A549 (cell line): Measurements from ENCODE around the gene RNF38. TPM values are rescaled to one million over a fixed set of nuclear protein-coding genes. Genes with fewer than 3 reads are reported as not detected.

ENCODE experiments used
- ATAC-seq, 2 experiments: fragments of 200-7000 bp in 1 of 2; fragments of >200 bp in 1 of 2; cut with Nextera tagmentation in 1 of 2; cut with Tn5 transposase in 1 of 2; 3 replicates each; pipeline versions ENCODE4 v1.8.0 to v1.9.1; 2018 to 2020; ENCODE audit warnings: mild to moderate bottlenecking in 1 of 2, moderate library complexity in 1 of 2
- CTCF ChIA-PET: fragments of 300-600 bp; sonication (Branson Sonifier 250); formaldehyde crosslinking; extraction: SDS; loops from one replicate; lab custom pipeline; 2021; ENCODE audit warnings: antibody characterized with exemption, inconsistent platforms; lab: Yijun Ruan, JAX
- POLR2A ChIA-PET: fragments of 350-600 bp; formaldehyde crosslinking; extraction: SDS; loops from one replicate; lab custom pipeline; 2021; ENCODE audit warnings: antibody characterized with exemption, inconsistent platforms; lab: Yijun Ruan, JAX
- DNase-seq, 2 experiments: peaks; one replicate each; pipeline versions ENCODE4 v3.0.0 to v3.0.0-alpha.2; 2011 to 2016; ENCODE audit warnings: low read depth in 1 of 2, low spot score in 1 of 2
- FAIRE-seq: peaks from 2 replicates; lab custom pipeline; 2011; peaks lifted over from hg19 to GRCh38; lab: Jason Lieb, UNC
- H3K27ac ChIP-seq, 2 experiments: fragments of >200 bp; sonication (Bioruptor Twin); formaldehyde crosslinking; 3 replicates each; pipeline ENCODE4 v1.5.1; 2016 to 2017
- H3K4me1 ChIP-seq: fragments of >200 bp; sonication (Bioruptor Twin); formaldehyde crosslinking; 3 replicates; pipeline ENCODE4 v1.6.1; 2016
- H3K4me2 ChIP-seq: fragments of >200 bp; sonication (Bioruptor Twin); formaldehyde crosslinking; 3 replicates; pipeline ENCODE4 v1.6.1; 2016
- H3K4me3 ChIP-seq: fragments of >200 bp; sonication (Bioruptor Twin); formaldehyde crosslinking; 3 replicates; pipeline ENCODE4 v1.5.1; 2016
- H3K9me3 ChIP-seq: fragments of >200 bp; sonication (Bioruptor Twin); formaldehyde crosslinking; 3 replicates; pipeline ENCODE4 v1.6.1; 2016
- CEBPB ChIP-seq, 2 experiments: fragments of >200 bp in 1 of 2; sonication (Bioruptor Twin) in 1 of 2; formaldehyde crosslinking in 1 of 2; IDR thresholded peaks; 2 replicates each; pipeline ENCODE4 v1.6.1; 2012 to 2016
- EHMT2 ChIP-seq: fragments of 200-600 bp; sonication (generic); IDR thresholded peaks from 2 replicates; pipeline ENCODE4 v1.6.1; 2016; ENCODE audit warnings: antibody characterized with exemption, low read depth, mild to moderate bottlenecking, moderate library complexity
- KDM1A ChIP-seq: fragments of 200-600 bp; sonication (generic); IDR thresholded peaks from 2 replicates; pipeline ENCODE4 v1.6.1; 2016; ENCODE audit warnings: low read depth, mild to moderate bottlenecking
- MAZ ChIP-seq: fragments of 150-350 bp; IDR thresholded peaks from 2 replicates; pipeline ENCODE4 v1.6.1; 2014; ENCODE audit warnings: antibody characterized with exemption, low read depth, low read length, borderline replicate concordance
- PHF8 ChIP-seq: fragments of 200-600 bp; sonication (generic); IDR thresholded peaks from 2 replicates; pipeline ENCODE4 v1.6.1; 2016; ENCODE audit warnings: low read depth, mild to moderate bottlenecking, antibody characterized with exemption, moderate library complexity, borderline replicate concordance
- POLR2A ChIP-seq: IDR thresholded peaks from 2 replicates; pipeline ENCODE4 v1.6.1; 2012; ENCODE audit warnings: mild to moderate bottlenecking, low read length
- RNF2 ChIP-seq: fragments of 200-600 bp; sonication (generic); IDR thresholded peaks from 2 replicates; pipeline ENCODE4 v1.6.1; 2016; ENCODE audit warnings: low read depth, mild to moderate bottlenecking, antibody characterized with exemption, moderate library complexity, borderline replicate concordance
- TFCP2L1 ChIP-seq: fragments of 250-450 bp; sonication (Bioruptor Pico); IDR thresholded peaks from 2 replicates; pipeline ENCODE4 v1.5.0; 2021; ENCODE audit warnings: mild to moderate bottlenecking
- WGBS: methylation state at CpG from one replicate; pipeline ENCODE4 v1.1.6; 2017; ENCODE audit errors: missing lambda C conversion rate; 5-methylcytosine and 5-hydroxymethylcytosine counted together
- polyA plus RNA-seq, 4 experiments: library from polyadenylated mRNA; depleted of rRNA in 3 of 4; stranded (reverse); fragments of >200 nt; fragmentation: RNase III in 1 of 4; extraction: RNeasy Plus Mini Kit Qiagen cat#74134 plus additional on column Dnase treatment in 1 of 4; gene quantifications; 2 replicates in 3 of 4; 3 replicates in 1 of 4; pipeline ENCODE4 v1.2.3, GENCODE V29; 2011 to 2017
- TF ChIP-seq, protein P1 (sequence below): fragments of >200 bp; sonication (Bioruptor Twin); formaldehyde crosslinking; IDR thresholded peaks from 3 replicates; pipeline ENCODE4 v1.5.1; 2016
- TF ChIP-seq, protein P2 (sequence below): IDR thresholded peaks from 2 replicates; pipeline ENCODE4 v1.6.1; 2012
- TF ChIP-seq, protein P3 (sequence below): fragments of >200 bp; sonication (Bioruptor Twin); formaldehyde crosslinking; IDR thresholded peaks from 2 replicates; pipeline ENCODE4 v1.6.1; 2016
- TF ChIP-seq, protein P4 (sequence below): fragments of 200-600 bp; sonication (generic); IDR thresholded peaks from 2 replicates; pipeline ENCODE4 v1.6.1; 2016; ENCODE audit warnings: antibody characterized with exemption, mild to moderate bottlenecking, moderate library complexity
- TF ChIP-seq, protein P5 (sequence below): fragments of 450-650 bp; IDR thresholded peaks from 2 replicates; pipeline ENCODE4 v1.6.1; 2014; ENCODE audit warnings: antibody characterized with exemption

RNF38 gene
- polyA plus RNA-seq, 2 of the 4 experiments (the other 2 are of a cell fraction): 8.7 to 13.2 TPM

DNA sequence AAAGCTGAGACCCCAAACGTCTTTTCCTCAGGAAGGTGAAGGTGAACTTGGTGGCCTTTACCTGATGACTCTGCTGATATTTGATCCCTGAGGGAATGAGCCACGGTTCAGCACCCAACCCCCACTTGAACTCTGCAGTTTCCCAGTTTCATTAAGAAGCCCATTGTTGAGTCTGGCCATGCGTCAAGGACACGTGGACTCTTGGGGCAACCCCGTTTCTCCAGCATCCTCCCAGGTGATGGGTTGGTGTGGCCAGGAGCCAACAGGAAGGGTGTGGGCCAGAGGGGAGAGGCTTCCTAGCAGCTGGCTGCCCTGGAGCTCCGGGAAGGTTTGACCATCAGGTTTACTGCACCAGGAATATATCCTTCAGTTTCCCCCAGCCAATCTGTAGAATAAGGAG is 82.3 kb downstream of the RNF38 start (continued):
- TF ChIP-seq PHF8: no peak
- TF ChIP-seq, protein P1, sequence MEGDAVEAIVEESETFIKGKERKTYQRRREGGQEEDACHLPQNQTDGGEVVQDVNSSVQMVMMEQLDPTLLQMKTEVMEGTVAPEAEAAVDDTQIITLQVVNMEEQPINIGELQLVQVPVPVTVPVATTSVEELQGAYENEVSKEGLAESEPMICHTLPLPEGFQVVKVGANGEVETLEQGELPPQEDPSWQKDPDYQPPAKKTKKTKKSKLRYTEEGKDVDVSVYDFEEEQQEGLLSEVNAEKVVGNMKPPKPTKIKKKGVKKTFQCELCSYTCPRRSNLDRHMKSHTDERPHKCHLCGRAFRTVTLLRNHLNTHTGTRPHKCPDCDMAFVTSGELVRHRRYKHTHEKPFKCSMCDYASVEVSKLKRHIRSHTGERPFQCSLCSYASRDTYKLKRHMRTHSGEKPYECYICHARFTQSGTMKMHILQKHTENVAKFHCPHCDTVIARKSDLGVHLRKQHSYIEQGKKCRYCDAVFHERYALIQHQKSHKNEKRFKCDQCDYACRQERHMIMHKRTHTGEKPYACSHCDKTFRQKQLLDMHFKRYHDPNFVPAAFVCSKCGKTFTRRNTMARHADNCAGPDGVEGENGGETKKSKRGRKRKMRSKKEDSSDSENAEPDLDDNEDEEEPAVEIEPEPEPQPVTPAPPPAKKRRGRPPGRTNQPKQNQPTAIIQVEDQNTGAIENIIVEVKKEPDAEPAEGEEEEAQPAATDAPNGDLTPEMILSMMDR: no peak
- TF ChIP-seq, protein P2, sequence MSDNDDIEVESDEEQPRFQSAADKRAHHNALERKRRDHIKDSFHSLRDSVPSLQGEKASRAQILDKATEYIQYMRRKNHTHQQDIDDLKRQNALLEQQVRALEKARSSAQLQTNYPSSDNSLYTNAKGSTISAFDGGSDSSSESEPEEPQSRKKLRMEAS: peak; percentile 93
- TF ChIP-seq, protein P3, sequence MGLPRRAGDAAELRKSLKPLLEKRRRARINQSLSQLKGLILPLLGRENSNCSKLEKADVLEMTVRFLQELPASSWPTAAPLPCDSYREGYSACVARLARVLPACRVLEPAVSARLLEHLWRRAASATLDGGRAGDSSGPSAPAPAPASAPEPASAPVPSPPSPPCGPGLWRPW: no peak

DNA sequence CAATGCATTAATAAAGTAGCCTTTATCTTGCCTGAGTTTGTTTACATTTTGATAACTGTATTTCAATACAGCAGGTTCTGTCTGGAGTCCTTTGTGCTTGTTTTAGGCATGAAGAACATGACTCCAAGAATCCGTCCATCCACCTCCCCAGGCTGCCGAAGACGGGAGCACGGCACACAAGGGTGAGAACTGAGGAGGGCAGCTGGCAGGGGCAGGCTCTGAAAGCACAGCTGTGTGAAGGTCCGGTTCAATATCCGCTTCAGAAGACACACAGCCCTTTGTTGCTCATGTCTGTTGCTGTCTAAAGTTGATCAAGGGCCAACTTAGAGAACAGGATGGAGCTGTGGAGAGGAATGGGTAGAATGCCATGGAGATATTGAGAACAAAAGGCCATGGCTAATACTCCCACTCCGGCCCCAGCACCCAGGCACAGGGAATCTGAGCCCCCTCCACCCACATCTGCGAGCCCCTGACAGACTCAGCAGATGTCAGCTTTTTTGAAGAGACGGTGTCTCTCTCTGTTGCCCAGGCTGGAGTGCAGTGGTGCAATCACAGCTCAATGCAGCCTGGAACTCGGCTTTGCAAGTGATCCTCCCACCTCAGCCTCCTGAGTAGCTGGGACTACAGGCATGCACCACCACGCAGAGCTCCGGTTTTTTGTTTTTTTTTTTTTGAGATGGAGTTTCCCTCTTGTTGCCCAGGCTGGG is 83.3 kb downstream of the RNF38 start:
- ChIA-PET POLR2A (interaction anchor here (0.7 to 4.6 kb wide), 3 partner anchors 11 to 58 kb away, joined by 3 to 40 read pairs (median 7); partner anchors contain the start of gene GNE), CTCF (interaction anchor here (0.6 to 5.6 kb wide), 4 partner anchors 13 to 65 kb away, joined by 3 to 76 read pairs (median 3); no protein-coding TSS in a partner anchor)
- DNase-seq (no peak), ATAC-seq (no peak), FAIRE-seq (peak; percentile 54)
- Histone ChIP-seq H3K4me2 (no peak overlapping the region; the same call in 2 of the 3 replicates), H3K9me3 (peaks cover 11% of the 10 kb centered on the region), H3K27ac (peak overlapping the region; percentile 87 to 99), H3K4me1 (peaks cover 64% of the 10 kb centered on the region), H3K4me3 (no peak overlapping the region)
- TF ChIP-seq KDM1A (no peak), TFCP2L1 (CRISPR knock-in tag) (no peak), EHMT2 (no peak), POLR2A (no peak), PHF8 (no peak), RNF2 (no peak), CEBPB (IDR thresholded peaks at IDR 0.05) (no peak), MAZ (no peak)
- TF ChIP-seq, protein P4, sequence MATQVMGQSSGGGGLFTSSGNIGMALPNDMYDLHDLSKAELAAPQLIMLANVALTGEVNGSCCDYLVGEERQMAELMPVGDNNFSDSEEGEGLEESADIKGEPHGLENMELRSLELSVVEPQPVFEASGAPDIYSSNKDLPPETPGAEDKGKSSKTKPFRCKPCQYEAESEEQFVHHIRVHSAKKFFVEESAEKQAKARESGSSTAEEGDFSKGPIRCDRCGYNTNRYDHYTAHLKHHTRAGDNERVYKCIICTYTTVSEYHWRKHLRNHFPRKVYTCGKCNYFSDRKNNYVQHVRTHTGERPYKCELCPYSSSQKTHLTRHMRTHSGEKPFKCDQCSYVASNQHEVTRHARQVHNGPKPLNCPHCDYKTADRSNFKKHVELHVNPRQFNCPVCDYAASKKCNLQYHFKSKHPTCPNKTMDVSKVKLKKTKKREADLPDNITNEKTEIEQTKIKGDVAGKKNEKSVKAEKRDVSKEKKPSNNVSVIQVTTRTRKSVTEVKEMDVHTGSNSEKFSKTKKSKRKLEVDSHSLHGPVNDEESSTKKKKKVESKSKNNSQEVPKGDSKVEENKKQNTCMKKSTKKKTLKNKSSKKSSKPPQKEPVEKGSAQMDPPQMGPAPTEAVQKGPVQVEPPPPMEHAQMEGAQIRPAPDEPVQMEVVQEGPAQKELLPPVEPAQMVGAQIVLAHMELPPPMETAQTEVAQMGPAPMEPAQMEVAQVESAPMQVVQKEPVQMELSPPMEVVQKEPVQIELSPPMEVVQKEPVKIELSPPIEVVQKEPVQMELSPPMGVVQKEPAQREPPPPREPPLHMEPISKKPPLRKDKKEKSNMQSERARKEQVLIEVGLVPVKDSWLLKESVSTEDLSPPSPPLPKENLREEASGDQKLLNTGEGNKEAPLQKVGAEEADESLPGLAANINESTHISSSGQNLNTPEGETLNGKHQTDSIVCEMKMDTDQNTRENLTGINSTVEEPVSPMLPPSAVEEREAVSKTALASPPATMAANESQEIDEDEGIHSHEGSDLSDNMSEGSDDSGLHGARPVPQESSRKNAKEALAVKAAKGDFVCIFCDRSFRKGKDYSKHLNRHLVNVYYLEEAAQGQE: no peak
- TF ChIP-seq, protein P3: no peak
- TF ChIP-seq, protein P5, sequence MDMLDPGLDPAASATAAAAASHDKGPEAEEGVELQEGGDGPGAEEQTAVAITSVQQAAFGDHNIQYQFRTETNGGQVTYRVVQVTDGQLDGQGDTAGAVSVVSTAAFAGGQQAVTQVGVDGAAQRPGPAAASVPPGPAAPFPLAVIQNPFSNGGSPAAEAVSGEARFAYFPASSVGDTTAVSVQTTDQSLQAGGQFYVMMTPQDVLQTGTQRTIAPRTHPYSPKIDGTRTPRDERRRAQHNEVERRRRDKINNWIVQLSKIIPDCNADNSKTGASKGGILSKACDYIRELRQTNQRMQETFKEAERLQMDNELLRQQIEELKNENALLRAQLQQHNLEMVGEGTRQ: no peak
- TF ChIP-seq, protein P2: no peak
- TF ChIP-seq, protein P1: no peak
- WGBS: 86% methylated on average over 12 of the region's 12 CpGs
